Osteoblast (primary cell): Measurements from ENCODE around the gene BAIAP3. TPM values are rescaled to one million over a fixed set of nuclear protein-coding genes. Genes with fewer than 3 reads are reported as not detected.

Experiments
- DNase-seq: peaks from one replicate; pipeline ENCODE4 v3.0.0; 2011; ENCODE audit warnings: low spot score, mixed read lengths; ENCODE audit not compliant: insufficient read length; ENCODE audit errors: missing footprints
- H2AFZ ChIP-seq: 2 replicates; pipeline ENCODE4 v1.6.0; 2011; ENCODE audit warnings: mild to moderate bottlenecking, low read length
- H3K27ac ChIP-seq: 2 replicates; pipeline ENCODE4 v1.5.1; 2011; ENCODE audit warnings: mild to moderate bottlenecking, low read depth, low read length, moderate library complexity
- H3K27me3 ChIP-seq: 2 replicates; pipeline ENCODE4 v1.6.0; 2012; ENCODE audit warnings: mild to moderate bottlenecking, control low read depth, inconsistent platforms, low read length, moderate library complexity; ENCODE audit not compliant: insufficient read depth
- H3K36me3 ChIP-seq: 2 replicates; pipeline ENCODE4 v1.5.1; 2011; ENCODE audit warnings: mild to moderate bottlenecking, low read length, control low read depth, moderate library complexity; ENCODE audit not compliant: insufficient read depth
- H3K4me1 ChIP-seq: 2 replicates; pipeline ENCODE4 v1.5.1; 2011; ENCODE audit warnings: mild to moderate bottlenecking, low read length, control low read depth, moderate library complexity; ENCODE audit not compliant: insufficient read depth
- H3K4me2 ChIP-seq: 2 replicates; pipeline ENCODE4 v1.6.0; 2011; ENCODE audit warnings: mild to moderate bottlenecking, low read length; ENCODE audit not compliant: insufficient read depth
- H3K4me3 ChIP-seq: fragments of 200-600 bp; sonication (generic); 3 replicates; pipeline ENCODE4 v1.5.1; 2012; ENCODE audit warnings: mild to moderate bottlenecking, low read length, inconsistent platforms; ENCODE audit not compliant: insufficient read depth
- H3K79me2 ChIP-seq: 2 replicates; pipeline ENCODE4 v1.6.0; 2012; ENCODE audit warnings: mild to moderate bottlenecking, low read length, control low read depth, inconsistent platforms; ENCODE audit not compliant: insufficient read depth
- H3K9me3 ChIP-seq: 2 replicates; pipeline ENCODE4 v1.5.1; 2011; ENCODE audit warnings: low read depth, low read length, control low read depth
- H4K20me1 ChIP-seq: 2 replicates; pipeline ENCODE4 v1.6.0; 2012; ENCODE audit warnings: mild to moderate bottlenecking, low read length, control low read depth; ENCODE audit not compliant: insufficient read depth
- CTCF ChIP-seq: IDR thresholded peaks from 2 replicates; pipeline ENCODE4 v1.5.1; 2011; ENCODE audit warnings: mild to moderate bottlenecking, low read depth, low read length, moderate library complexity; ENCODE audit errors: extremely low read depth
- total RNA-seq: library from RNA; depleted of rRNA; stranded (reverse); fragments of >200 nt; gene quantifications from 2 replicates; pipeline ENCODE4 v1.2.3, GENCODE V29; 2012

The BAIAP3 gene
- total RNA-seq, 1 donor = under 0.01 TPM

DNA sequence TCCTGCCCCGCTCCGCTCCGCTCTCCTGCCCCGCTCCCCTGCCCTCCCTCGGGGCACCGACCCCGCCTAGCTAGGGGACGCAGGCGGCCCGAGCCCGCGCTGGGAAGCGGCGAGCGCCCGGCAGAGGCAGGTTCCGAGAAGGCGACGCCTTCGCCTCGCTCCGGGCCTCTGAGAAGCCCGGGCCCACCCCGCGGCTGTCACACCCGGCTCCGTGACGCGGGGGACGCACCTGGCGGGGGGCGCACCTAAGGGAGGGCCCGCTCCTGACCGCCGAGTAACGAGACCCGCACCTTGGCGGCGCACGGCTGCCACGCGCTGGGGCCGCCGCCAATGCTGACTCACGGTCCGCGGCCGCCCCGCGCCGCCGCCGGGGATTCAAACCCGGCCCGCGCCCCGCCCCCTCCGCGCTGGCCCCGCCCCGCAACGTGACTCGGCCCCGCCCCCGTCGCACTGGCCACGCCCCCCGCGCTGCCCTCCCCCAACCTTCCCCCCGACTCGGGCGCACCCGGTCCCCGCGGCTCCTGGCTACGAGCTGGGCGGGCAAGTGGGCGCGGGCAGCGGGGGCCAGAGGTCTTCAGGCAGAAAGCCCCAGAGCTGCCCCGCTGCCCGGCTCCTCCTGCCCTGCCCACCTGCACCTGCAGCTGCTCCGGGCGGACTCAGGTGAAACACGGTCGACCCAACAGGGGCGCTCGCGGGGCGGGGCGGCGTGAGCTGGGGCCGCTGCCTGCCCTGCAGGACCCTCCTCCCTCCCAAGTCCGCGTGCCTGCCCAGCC is 46.0 kb downstream of the BAIAP3 start:
- Histone ChIP-seq H3K36me3 (no peaks in the 10 kb centered on the region), H3K4me3 (peak overlapping the region; percentile 73), H3K4me2 (peak overlapping the region; percentile 72), H3K27me3 (no peaks in the 10 kb centered on the region), H2AFZ (no peak overlapping the region), H4K20me1 (peaks cover 2% of the 10 kb centered on the region), H3K9me3 (no peaks in the 10 kb centered on the region), H3K79me2 (no peaks in the 10 kb centered on the region), H3K27ac (peak overlapping the region; percentile 61), H3K4me1 (peaks cover 9% of the 10 kb centered on the region)
- TF ChIP-seq CTCF = no peak
- DNase-seq = peak; percentile 98

- DNase-seq = no peak
- H3K79me2 ChIP-seq = no peaks in the 10 kb centered on the region
- no peak overlapping the region for H3K4me3 ChIP-seq
- no peak overlapping the region for H3K27ac ChIP-seq
- H3K4me2 ChIP-seq = peak overlapping the region; percentile 72
- H3K4me1 ChIP-seq = peaks cover 9% of the 10 kb centered on the region
- no peaks in the 10 kb centered on the region for H3K27me3 ChIP-seq
- no peak for TF ChIP-seq CTCF
- no peaks in the 10 kb centered on the region for H3K9me3 ChIP-seq
- peaks cover 2% of the 10 kb centered on the region for H4K20me1 ChIP-seq
- H2AFZ ChIP-seq = no peak overlapping the region
- H3K36me3 ChIP-seq = no peaks in the 10 kb centered on the region
These were observed 46.8 kb downstream of the BAIAP3 start for GRCh38 chr16:1380195-1380594.

- Histone ChIP-seq H2AFZ (no peak overlapping the region), H4K20me1 (peaks cover 2% of the 10 kb centered on the region), H3K79me2 (no peaks in the 10 kb centered on the region), H3K9me3 (no peaks in the 10 kb centered on the region), H3K36me3 (no peaks in the 10 kb centered on the region), H3K27me3 (no peaks in the 10 kb centered on the region), H3K4me1 (peaks cover 9% of the 10 kb centered on the region), H3K27ac (no peak overlapping the region), H3K4me3 (no peak overlapping the region), H3K4me2 (no peak overlapping the region)
- no peak for DNase-seq
- no peak for TF ChIP-seq CTCF
These were observed 48.4 kb downstream of the BAIAP3 start for GRCh38 chr16:1381612-1382406.

DNA sequence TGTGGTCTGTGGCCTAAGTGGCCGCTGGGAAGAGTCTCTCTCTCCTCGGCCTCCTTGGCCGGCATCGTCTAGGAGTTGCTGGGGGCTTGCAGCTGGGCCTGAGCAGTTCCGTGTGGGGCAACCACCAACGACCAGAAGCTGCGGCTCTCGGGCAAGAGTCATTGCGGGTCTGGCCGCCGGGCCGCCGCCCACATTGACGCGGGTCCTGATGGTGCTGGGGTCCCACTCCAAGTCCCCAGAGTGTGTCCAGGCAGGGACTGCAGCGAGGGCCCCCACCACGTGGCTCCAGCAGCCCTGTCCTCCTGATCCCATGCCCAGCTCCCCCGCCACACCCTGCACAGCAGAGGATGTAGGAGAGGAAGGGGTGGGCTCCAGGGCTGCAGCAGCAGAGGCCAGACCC is 50.1 kb downstream of the BAIAP3 start:
- H4K20me1 ChIP-seq = no peaks in the 10 kb centered on the region
- H3K79me2 ChIP-seq = no peaks in the 10 kb centered on the region
- H3K36me3 ChIP-seq = no peaks in the 10 kb centered on the region
- H3K27ac ChIP-seq = no peak overlapping the region
- no peak for TF ChIP-seq CTCF
- no peak for DNase-seq
- no peaks in the 10 kb centered on the region for H3K27me3 ChIP-seq
- peaks cover 8% of the 10 kb centered on the region for H3K4me1 ChIP-seq
- H2AFZ ChIP-seq = no peak overlapping the region
- no peak overlapping the region for H3K4me2 ChIP-seq
- H3K4me3 ChIP-seq = no peak overlapping the region
- H3K9me3 ChIP-seq = no peaks in the 10 kb centered on the region
